GM23338 (cell line): ENCODE measurements around the gene TTC33. TPM values are rescaled to one million over a fixed set of nuclear protein-coding genes. Genes with fewer than 3 reads are reported as not detected.

Experiments
- ATAC-seq: fragments of 200-7000 bp; cut with Tn5 transposase; 3 replicates; pipeline ENCODE4 v1.9.1; 2020
- DNase-seq: peaks from one replicate; pipeline ENCODE4 v3.0.0-alpha.2; 2015; ENCODE audit warnings: low spot score
- H2AFZ ChIP-seq: fragments of 200-600 bp; sonication (generic); 2 replicates; pipeline ENCODE4 v1.8.0; 2016; ENCODE audit warnings: antibody characterized with exemption, mild to moderate bottlenecking, moderate library complexity
- H3F3A ChIP-seq: fragments of 200-600 bp; sonication (generic); replicated peaks from 2 replicates; pipeline ENCODE4 v1.8.0; 2017; ENCODE audit warnings: antibody characterized with exemption, mixed run types, low read depth
- H3K27ac ChIP-seq: fragments of 200-600 bp; sonication (generic); 2 replicates; pipeline ENCODE4 v1.6.1; 2016; ENCODE audit warnings: low read depth
- H3K27me3 ChIP-seq: fragments of 200-600 bp; sonication (generic); 2 replicates; pipeline ENCODE4 v1.8.0; 2016; ENCODE audit warnings: mild to moderate bottlenecking, mixed run types, moderate library complexity; ENCODE audit not compliant: insufficient read depth
- H3K36me3 ChIP-seq: fragments of 200-600 bp; sonication (generic); 2 replicates; pipeline ENCODE4 v1.8.0; 2016; ENCODE audit warnings: mild to moderate bottlenecking; ENCODE audit not compliant: insufficient read depth
- H3K4me1 ChIP-seq: fragments of 200-600 bp; sonication (generic); 2 replicates; pipeline ENCODE4 v1.8.0; 2016; ENCODE audit warnings: mild to moderate bottlenecking, moderate library complexity; ENCODE audit not compliant: insufficient read depth
- H3K4me2 ChIP-seq: fragments of 200-600 bp; sonication (generic); 2 replicates; pipeline ENCODE4 v1.7.1; 2017; ENCODE audit warnings: mixed run types
- H3K4me3 ChIP-seq: fragments of 200-600 bp; sonication (generic); 2 replicates; pipeline ENCODE4 v1.6.1; 2016; ENCODE audit warnings: mixed run types
- H3K79me2 ChIP-seq: fragments of 200-600 bp; sonication (generic); replicated peaks from 2 replicates; pipeline ENCODE4 v1.8.0; 2017; ENCODE audit warnings: mild to moderate bottlenecking; ENCODE audit not compliant: insufficient read depth
- H3K9me2 ChIP-seq: fragments of 200-600 bp; sonication (generic); 2 replicates; pipeline ENCODE4 v1.8.0; 2017; ENCODE audit not compliant: insufficient read depth
- H4K20me1 ChIP-seq: fragments of 200-600 bp; sonication (generic); replicated peaks from 2 replicates; pipeline ENCODE4 v1.8.0; 2017; ENCODE audit warnings: mild to moderate bottlenecking; ENCODE audit not compliant: insufficient read depth
- H3K27ac Mint-ChIP-seq: 2 replicates; pipeline ENCODE4 v1.8.0; 2020; ENCODE audit warnings: inconsistent platforms, mild to moderate bottlenecking, moderate library complexity, mixed read lengths
- H3K27me3 Mint-ChIP-seq: 3 replicates; pipeline ENCODE4 v1.8.0; 2022; ENCODE audit warnings: low read depth, mild to moderate bottlenecking, moderate library complexity, mixed read lengths, inconsistent platforms; ENCODE audit not compliant: insufficient read depth, poor library complexity
- H3K36me3 Mint-ChIP-seq: 3 replicates; pipeline ENCODE4 v1.8.0; 2021; ENCODE audit warnings: low read depth, mild to moderate bottlenecking, inconsistent platforms, moderate library complexity, mixed read lengths
- H3K4me1 Mint-ChIP-seq: 3 replicates; pipeline ENCODE4 v1.8.0; 2020; ENCODE audit warnings: mild to moderate bottlenecking, inconsistent platforms, mixed read lengths
- H3K4me3 Mint-ChIP-seq: 3 replicates; pipeline ENCODE4 v1.8.0; 2021; ENCODE audit warnings: moderate library complexity, mild to moderate bottlenecking, inconsistent platforms, mixed read lengths
- H3K9me3 Mint-ChIP-seq: 3 replicates; pipeline ENCODE4 v1.8.0; 2020; ENCODE audit warnings: moderate library complexity, mild to moderate bottlenecking, inconsistent platforms, mixed read lengths
- CREB1 ChIP-seq: fragments of 250-450 bp; sonication (Bioruptor Pico); IDR thresholded peaks from 2 replicates; pipeline ENCODE4 v1.5.0; 2020; ENCODE audit warnings: low read depth, mild to moderate bottlenecking, moderate library complexity
- CTCF ChIP-seq, 2 experiments: fragments of 200-600 bp in 1 of 2; sonication (generic) in 1 of 2; conservative IDR thresholded peaks; 2 replicates each; pipeline versions ENCODE4 v1.5.1 to v1.6.1; 2016 to 2017; ENCODE audit warnings: antibody characterized with exemption in 2 of 2, low read depth in 2 of 2, mild to moderate bottlenecking in 2 of 2, moderate library complexity in 1 of 2
- ETS1 ChIP-seq: IDR thresholded peaks from 2 replicates; pipeline ENCODE4 v1.6.1; 2016; ENCODE audit warnings: antibody characterized with exemption
- EZH2phosphoT487 ChIP-seq: fragments of 200-600 bp; sonication (generic); IDR thresholded peaks from one replicate; pipeline ENCODE4 v1.8.1; 2018; ENCODE audit warnings: antibody characterized with exemption; ENCODE audit not compliant: unreplicated experiment
- JUNB ChIP-seq: IDR thresholded peaks from one replicate; pipeline ENCODE4 v1.6.1; 2016; ENCODE audit warnings: antibody characterized with exemption; ENCODE audit not compliant: unreplicated experiment
- REST ChIP-seq: IDR thresholded peaks from one replicate; pipeline ENCODE4 v1.6.1; 2018; ENCODE audit warnings: antibody characterized with exemption; ENCODE audit not compliant: unreplicated experiment
- STAT1 ChIP-seq: IDR thresholded peaks from one replicate; pipeline ENCODE4 v1.6.1; 2016; ENCODE audit warnings: antibody characterized with exemption; ENCODE audit not compliant: unreplicated experiment
- ZNF114 ChIP-seq: fragments of 250-450 bp; sonication (Bioruptor Pico); IDR thresholded peaks from 2 replicates; pipeline ENCODE4 v1.5.0; 2020; ENCODE audit warnings: mild to moderate bottlenecking, moderate library complexity
- ZNF331 ChIP-seq: fragments of 250-450 bp; sonication (Bioruptor Pico); IDR thresholded peaks from 2 replicates; pipeline ENCODE4 v1.5.0; 2020; ENCODE audit warnings: low read depth, mild to moderate bottlenecking, moderate library complexity
- ZNF462 ChIP-seq: fragments of 250-450 bp; sonication (Bioruptor Pico); IDR thresholded peaks from 2 replicates; pipeline ENCODE4 v1.5.0; 2020; ENCODE audit warnings: mild to moderate bottlenecking, moderate library complexity
- polyA plus RNA-seq: library from polyadenylated mRNA; unstranded; fragments of >200 nt; fragmentation: Nextera tagmentation; extraction: Ambion mirVana; gene quantifications from 2 replicates; pipeline ENCODE4 v1.2.1, GENCODE V29; 2016
- total RNA-seq: library from RNA; depleted of rRNA; stranded (reverse); fragments of >200 nt; shearing (Covaris generic); gene quantifications from 2 replicates; pipeline ENCODE4 v1.2.3, GENCODE V29; 2014

Gene TTC33
- total and polyA plus RNA-seq, 2 experiments from 2014 or later = 4.1 to 11.5 TPM

GRCh38 chr5:40585537-40586267 is 170.1 kb downstream of the TTC33 start:
- Mint-ChIP-seq H3K36me3 (no peaks in the 10 kb centered on the region), H3K27ac (no peak overlapping the region), H3K27me3 (no peaks in the 10 kb centered on the region), H3K4me1 (no peaks in the 10 kb centered on the region), H3K4me3 (no peak overlapping the region), H3K9me3 (no peaks in the 10 kb centered on the region; the same call in 2 of the 3 replicates)
- no peaks in the 10 kb centered on the region for H3K27me3 ChIP-seq
- no peaks in the 10 kb centered on the region for H3F3A ChIP-seq
- H3K36me3 ChIP-seq = no peaks in the 10 kb centered on the region
- H3K4me1 ChIP-seq = no peaks in the 10 kb centered on the region
- TF ChIP-seq ZNF462 (CRISPR knock-in tag) (no peak), EZH2phosphoT487 (no peak), CTCF (conservative IDR thresholded peaks at IDR 0.05; ENCODE audit: low read depth in 2 of 2) (no peak), ZNF114 (no peak), ZNF331 (CRISPR knock-in tag) (no peak), CREB1 (CRISPR knock-in tag) (no peak), JUNB (no peak), REST (no peak), STAT1 (no peak), ETS1 (no peak)
- DNase-seq (no peak), ATAC-seq (no peak)
- H3K4me2 ChIP-seq = no peak overlapping the region
- H2AFZ ChIP-seq = no peak overlapping the region
- no peaks in the 10 kb centered on the region for H4K20me1 ChIP-seq
- H3K79me2 ChIP-seq = no peaks in the 10 kb centered on the region
- H3K4me3 ChIP-seq = no peak overlapping the region
- H3K9me2 ChIP-seq = no peaks in the 10 kb centered on the region
- no peak overlapping the region for H3K27ac ChIP-seq
